ENCODE results near the gene TLE6.

GRCh38 chr19:3019211-3019854 lies 42.0 kb downstream of the TLE6 start:
- TF ChIP-seq CTCF (IDR thresholded peaks at IDR 0.05; ENCODE audit: poor library complexity, severe bottlenecking) (no peak), TAF1 (IDR thresholded peaks at IDR 0.05; ENCODE audit: low read depth) (no peak), EZH2 (IDR thresholded peaks at IDR 0.05; ENCODE audit: borderline replicate concordance, insufficient read depth, low read length, poor library complexity, severe bottlenecking) (no peak), RAD21 (conservative IDR thresholded peaks at IDR 0.05) (no peak), POLR2AphosphoS5 (IDR thresholded peaks at IDR 0.05) (no peak)
